Measurements from ENCODE around the gene CPM. TPM values are rescaled to one million over a fixed set of nuclear protein-coding genes. Genes with fewer than 3 reads are reported as not detected.
A peak's percentile ranks its signal among the peaks of the same experiment; 100 is the strongest.

The CPM gene
- total RNA-seq, 1 donor from 2014 or later = under 0.01 TPM

DNA sequence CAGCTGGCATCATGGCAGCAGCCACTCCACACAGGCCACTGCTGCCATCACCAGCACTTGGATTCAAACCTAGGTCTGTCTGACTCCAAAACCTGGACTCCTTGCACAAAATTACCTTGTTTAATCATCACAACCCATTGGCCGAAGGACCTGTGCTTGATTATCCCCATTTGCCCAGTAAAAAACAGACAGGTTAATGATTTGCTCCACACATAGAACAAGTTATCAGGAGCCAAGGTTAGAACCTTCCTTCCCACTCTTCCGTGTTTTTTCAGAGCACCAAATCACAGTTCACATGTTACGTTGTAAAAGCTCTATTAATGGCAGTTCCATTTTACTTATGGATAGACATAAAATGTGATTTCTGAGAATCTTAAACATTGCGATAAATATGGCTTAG lies 23.5 kb upstream of the CPM start:
- DNase-seq (ENCODE audit: low read depth in 2 of 2) = no peak

DNA sequence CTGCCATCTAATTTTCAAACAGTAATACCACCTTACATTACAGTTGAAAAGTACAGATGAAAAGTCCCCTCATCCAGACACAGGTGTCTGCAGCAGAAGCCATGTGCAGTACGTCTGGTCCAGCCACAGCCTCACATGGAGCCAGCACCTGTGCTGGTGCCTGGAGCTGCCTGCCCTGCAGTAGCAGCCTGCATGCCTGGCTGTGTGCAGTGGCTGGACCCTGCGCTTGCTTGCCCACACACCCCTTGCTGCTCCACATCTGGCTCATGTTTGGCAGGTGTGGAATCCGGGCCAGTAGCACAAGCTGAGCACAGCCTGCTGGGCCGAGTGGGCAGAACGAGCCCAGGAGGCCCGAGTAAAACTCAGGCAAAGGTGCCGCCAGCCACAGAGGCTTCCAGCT lies 21.8 kb upstream of the CPM start:
- DNase-seq (ENCODE audit: low read depth in 2 of 2) = no peak

DNA sequence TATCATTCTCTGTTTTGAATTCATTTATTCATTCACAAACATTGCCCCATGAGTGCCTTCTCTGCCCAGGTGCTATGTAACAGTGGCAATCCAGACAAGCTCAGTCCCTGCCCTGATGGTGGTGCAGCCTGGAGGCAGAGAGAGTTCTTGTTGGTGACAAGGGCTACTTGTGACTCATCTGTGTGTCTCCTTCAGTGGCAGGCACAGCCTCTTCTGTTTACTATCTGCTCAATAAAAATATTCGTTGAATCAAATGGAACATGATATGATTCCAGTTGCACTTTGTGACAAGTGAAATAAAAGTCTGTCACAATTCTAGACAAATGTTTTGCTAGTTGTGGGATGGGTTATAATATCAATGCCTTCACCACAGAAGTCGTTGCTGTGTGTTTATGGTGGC lies 20.6 kb upstream of the CPM start:
- DNase-seq (ENCODE audit: low read depth in 2 of 2) = no peak

DNA sequence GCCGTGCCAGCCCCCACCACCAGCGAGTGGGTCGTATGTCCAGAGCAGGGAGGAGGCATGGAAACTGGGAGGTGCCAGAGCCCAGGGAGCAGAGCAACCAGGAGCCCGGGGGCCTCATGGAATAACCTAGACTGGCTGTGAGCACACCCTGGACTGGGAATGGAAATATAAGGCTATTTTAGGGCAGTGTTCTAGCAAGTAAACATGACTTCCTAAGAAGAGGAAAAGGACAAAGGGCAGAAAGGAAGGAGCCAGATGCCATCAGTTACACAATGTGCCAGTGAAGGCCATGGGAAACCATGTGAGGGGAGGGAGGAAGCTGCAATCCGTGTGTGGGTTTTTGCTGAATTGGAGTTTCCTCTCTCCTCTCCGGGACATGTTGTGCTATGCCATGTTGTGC lies 18.7 kb upstream of the CPM start:
- DNase-seq (ENCODE audit: low read depth in 2 of 2) = peak in 1 of 2 donors; percentile 16

DNA sequence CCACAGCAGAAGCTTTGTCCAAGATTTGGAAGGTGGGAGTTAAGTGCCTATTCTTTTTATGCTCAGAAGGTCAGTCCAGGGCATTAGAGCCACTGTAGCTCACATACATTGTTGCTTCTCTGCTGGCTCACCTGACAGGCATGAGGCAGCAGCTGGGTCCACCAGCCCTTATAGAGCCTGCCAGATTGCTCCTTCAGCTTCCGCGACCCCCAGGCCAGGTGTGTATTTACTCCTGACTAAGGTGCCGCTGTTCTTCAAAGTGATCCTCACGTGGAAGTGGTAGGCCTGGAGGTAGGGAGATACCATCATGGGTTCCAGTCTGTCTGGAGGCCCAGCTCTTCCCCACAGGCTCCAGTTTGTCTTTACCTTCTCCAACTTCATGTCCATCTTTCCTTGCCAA lies 17.5 kb upstream of the CPM start:
- DNase-seq (ENCODE audit: low read depth in 2 of 2) = no peak

- DNase-seq (ENCODE audit: low read depth in 2 of 2) = no peak
Observed at GRCh38 chr12:68945255-68945654, 12.3 kb upstream of the CPM start.

DNA sequence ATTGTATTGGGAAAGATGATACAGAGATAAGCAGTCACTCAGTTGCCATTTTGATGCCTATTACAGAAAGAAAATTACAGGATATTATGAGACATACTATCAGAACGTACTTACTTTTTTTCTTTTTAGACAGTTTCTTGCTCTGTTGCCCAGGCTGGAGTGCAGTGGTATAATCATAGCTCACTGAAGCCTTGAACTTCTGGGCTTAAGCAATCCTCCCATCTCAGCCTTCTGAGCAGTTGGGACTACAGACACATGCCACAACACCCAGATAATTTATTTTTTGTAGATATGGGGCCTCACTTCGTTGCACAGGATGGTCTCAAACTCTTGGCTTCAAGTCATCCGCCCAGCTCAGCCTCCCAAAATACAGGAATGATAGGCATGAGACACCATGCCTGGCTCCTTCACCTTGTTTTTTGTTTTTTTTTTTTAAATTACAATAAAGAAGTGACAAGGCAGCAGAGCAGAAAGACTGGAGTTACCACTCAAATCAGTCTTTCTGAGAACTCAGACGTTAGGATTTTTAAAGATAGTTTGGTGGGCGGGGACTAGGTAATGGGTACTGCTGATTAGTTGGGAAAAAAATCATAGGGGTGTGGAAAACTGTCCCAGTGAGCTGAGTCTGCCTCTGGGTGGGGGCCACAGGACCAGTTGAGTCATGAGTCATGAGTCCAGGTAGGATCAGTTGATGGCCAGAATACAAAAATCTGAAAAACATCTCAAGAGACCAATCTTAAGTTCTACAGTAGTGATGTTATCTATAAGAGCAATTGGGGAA lies 11.5 kb upstream of the CPM start:
- DNase-seq (ENCODE audit: low read depth in 2 of 2) = no peak

DNA sequence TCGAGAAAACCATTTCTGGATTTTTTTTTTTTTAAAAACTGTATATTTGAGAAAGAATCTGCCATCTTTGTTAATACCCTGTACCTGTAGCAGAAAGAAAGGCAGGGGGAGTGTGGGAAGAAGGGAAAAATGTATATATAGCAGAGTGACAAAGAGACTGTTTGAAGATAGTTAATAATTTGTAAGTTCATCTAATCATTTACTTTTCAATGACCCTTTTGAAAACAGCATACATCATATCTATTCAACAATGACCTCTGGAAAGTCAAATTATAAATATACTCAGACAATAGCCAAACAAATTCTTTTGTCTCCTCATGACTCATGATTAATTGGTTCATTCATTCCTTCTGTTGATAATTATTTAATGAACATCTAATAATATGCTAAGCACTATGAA lies 10.9 kb upstream of the CPM start:
- DNase-seq (ENCODE audit: low read depth in 2 of 2) = no peak

- DNase-seq (ENCODE audit: low read depth in 2 of 2) = no peak
Observed at GRCh38 chr12:68940731-68941130, 7.8 kb upstream of the CPM start.

DNA sequence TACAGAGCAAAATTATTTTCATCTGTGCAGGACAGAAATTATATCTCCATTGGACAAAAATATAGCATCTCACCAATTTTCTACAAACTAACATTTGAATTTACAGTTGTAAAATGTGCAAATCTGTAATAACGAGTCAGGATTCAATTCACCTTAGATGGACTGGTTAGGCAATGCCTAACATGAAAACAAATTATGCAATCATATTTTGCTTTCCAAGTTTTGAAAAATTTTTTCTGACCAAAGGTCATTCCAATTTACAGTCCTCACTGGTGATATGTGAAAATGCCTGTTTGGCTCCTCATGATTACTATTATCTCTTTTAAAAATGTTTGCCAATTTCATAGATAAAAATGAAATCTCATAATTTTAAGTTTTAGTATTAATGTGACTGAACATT lies 6.5 kb upstream of the CPM start:
- DNase-seq (ENCODE audit: low read depth in 2 of 2) = no peak

- DNase-seq (ENCODE audit: low read depth in 2 of 2) = no peak
Observed at GRCh38 chr12:68934392-68934791, 1.4 kb upstream of the CPM start.

GRCh38 chr12:68932128-68932960 lies 627 bp downstream of the CPM start:
- DNase-seq (ENCODE audit: low read depth in 2 of 2) = no peak

DNA sequence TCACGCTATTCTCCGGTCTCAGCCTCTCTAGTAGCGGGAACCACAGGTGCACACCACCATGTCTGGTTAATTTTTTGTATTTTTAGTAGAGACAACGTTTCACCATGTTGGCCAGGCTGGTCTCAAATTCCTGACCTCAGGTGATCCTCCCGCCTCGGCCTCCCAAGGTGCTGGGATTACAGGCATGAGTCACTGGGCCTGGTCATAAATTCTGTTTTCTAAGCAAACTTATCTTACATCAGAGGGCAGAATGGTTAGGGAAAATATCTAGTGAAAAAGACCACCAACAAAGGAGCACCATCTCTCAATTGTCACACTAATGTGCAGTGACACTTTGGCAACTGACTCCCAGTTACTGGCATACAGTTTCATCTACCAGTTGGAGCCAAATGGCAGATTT lies 2.8 kb downstream of the CPM start:
- DNase-seq (ENCODE audit: low read depth in 2 of 2) = no peak

- DNase-seq (ENCODE audit: low read depth in 2 of 2) = no peak
Observed at GRCh38 chr12:68924546-68924945, 8.4 kb downstream of the CPM start.

GRCh38 chr12:68919581-68920239 lies 13.3 kb downstream of the CPM start:
- no peak for DNase-seq (ENCODE audit: low read depth in 2 of 2)

DNA sequence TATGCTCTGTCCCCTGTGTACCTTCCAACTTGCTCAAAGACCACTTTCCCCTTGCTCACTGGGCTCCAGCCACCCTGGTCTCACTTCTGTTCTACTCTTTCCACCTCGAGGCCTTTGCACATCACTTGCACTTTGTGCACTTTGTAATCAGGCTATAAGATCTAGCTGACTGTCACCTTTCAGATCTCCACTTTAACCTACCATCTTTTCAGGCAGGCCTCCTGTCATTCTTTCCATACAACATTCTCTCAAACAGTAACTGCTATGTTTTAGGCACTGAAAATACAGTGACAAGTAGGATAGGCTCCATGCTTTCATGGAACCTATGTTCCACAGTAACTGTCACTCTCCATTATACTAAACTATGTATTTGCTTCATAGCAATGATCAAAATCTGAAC lies 14.0 kb downstream of the CPM start:
- DNase-seq (ENCODE audit: low read depth in 2 of 2) = no peak

- DNase-seq (ENCODE audit: low read depth in 2 of 2) = no peak
Observed at GRCh38 chr12:68915055-68915454, 17.9 kb downstream of the CPM start.

DNA sequence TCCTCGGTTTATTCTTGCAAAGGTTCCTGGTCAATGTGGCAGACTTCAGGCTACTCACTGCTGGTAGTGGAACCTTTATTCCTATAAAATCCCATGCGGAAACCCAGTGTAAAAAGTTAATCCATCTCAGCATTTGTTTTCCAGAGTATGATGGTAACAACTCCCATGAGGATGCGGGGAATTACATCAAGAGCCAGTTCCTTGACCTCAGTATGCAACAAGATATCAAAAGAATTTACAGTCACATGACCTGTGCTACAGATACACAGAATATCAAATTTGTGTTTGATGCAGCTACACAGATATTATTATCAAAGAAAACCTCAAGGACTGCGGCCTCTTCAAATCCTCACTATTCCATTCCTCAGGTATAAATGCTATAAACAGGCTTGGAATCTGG lies 19.3 kb downstream of the CPM start:
- DNase-seq (ENCODE audit: low read depth in 2 of 2) = no peak

GRCh38 chr12:68912916-68913315 lies 20.1 kb downstream of the CPM start:
- no peak for DNase-seq (ENCODE audit: low read depth in 2 of 2)

DNA sequence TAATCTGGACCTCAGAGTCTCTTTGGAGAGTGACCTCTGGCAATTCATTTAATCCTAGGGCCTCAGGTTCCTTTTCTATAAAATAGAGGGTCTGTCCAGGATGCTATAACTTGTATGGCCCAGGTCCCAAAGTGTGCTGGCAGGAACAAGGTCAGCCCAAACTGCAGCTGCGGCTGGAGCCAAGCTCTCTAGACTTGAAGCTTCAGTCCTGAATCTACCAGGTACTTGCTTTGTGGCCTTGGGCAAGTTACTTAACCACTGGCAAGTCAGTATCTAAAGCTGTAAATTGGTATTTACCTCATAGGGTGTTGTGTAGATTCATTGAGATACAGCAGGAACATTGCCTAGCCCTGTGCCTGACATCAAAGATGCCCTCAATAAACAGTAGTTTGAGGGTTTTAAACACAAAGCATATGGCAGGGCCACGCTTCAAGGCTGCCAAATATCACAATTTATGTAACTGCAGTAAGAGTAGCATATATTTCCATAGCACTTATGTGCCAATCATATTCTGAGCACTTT lies 21.7 kb downstream of the CPM start:
- DNase-seq (ENCODE audit: low read depth in 2 of 2) = no peak

DNA sequence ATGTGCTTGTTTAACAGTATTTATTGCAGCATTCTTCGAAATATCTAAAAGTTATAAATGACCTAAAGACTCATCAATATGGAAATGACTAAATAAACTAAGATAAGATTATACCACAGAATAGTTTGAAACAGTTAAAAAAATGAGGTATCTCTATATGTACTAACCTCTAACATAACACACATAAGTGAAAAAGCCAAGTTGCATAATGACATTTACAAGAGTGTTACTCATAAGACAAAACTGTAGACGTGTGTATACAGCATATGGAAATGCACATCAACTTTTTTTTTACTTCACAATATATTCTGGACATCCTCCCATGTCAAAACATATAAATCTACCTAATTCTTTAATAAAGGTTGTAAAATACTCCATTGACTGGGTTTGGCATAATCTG lies 22.8 kb downstream of the CPM start:
- DNase-seq (ENCODE audit: low read depth in 2 of 2) = no peak

DNA sequence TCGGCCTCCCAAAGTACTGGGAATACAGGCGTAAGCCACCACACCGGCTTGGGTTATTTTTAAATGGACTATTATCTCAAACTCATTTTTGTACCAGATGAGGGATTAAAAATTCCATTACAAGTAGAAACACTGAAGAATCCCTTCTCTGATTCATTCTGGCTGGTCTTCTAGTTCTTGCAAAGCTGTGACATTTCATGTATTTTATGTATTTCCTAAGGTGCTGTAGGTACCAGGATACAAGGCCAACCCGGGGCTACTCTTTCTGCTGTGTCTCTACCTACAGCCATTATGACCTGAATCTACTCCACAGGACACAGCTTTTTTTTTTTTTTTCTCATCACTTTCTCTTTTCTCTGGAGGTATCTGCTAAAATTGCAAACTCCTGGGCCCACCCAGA lies 24.9 kb downstream of the CPM start:
- no peak for DNase-seq (ENCODE audit: low read depth in 2 of 2)

Data from lung microvascular endothelial cell (primary cell).